SK-N-SH treated with all-trans-retinoic acid at 6 μM for 48 hours (cell line): ENCODE results near the gene ARVCF.

Experiments
- CSDC2 ChIP-seq: fragments of 250-450 bp; sonication (Bioruptor Pico); IDR thresholded peaks from 2 replicates; pipeline ENCODE4 v1.5.0; 2020; ENCODE audit warnings: mild to moderate bottlenecking, moderate library complexity
- PATZ1 ChIP-seq: fragments of 250-450 bp; sonication (Bioruptor Pico); IDR thresholded peaks from 2 replicates; pipeline ENCODE4 v1.8.0; 2020; ENCODE audit warnings: mild to moderate bottlenecking, moderate library complexity, borderline replicate concordance
- RARB ChIP-seq: fragments of 250-450 bp; sonication (Bioruptor Pico); IDR thresholded peaks from 2 replicates; pipeline ENCODE4 v1.8.0; 2021; ENCODE audit warnings: mild to moderate bottlenecking, moderate library complexity
- TCF4 ChIP-seq: fragments of 250-450 bp; sonication (Bioruptor Pico); IDR thresholded peaks from 2 replicates; pipeline ENCODE4 v1.8.0; 2021; ENCODE audit warnings: mild to moderate bottlenecking, moderate library complexity, borderline replicate concordance
- ZC3H10 ChIP-seq: fragments of 250-450 bp; sonication (Bioruptor Pico); IDR thresholded peaks from 2 replicates; pipeline ENCODE4 v1.5.1; 2021; ENCODE audit warnings: mild to moderate bottlenecking, moderate library complexity
- ZFP3 ChIP-seq: fragments of 250-450 bp; sonication (Bioruptor Pico); IDR thresholded peaks from 2 replicates; pipeline ENCODE4 v1.5.0; 2020; ENCODE audit warnings: mild to moderate bottlenecking, moderate library complexity

- TF ChIP-seq PATZ1 (CRISPR knock-in tag) = no peak
- no peak for TF ChIP-seq ZFP3 (CRISPR knock-in tag)
- TF ChIP-seq TCF4 (CRISPR knock-in tag) = no peak
- no peak for TF ChIP-seq ZC3H10 (CRISPR knock-in tag)
- TF ChIP-seq CSDC2 (CRISPR knock-in tag) = no peak
- no peak for TF ChIP-seq RARB
These were observed 5.3 kb downstream of the ARVCF start for GRCh38 chr22:20011123-20011992.
